ENCODE results near the gene BAZ2A.

DNA sequence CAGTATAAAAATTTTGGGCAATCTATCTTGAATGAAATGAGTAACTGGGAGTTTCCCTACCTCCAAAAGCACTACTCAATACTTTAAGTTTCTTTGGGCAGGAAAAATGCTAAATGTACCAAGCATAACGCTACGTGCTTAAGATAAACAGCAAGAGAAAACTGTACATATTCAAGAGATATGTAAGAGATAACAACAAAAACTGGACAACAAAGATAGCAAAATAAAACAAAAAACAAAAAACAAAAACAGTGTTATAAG, 38.0 kb upstream of the BAZ2A start:
- TF ChIP-seq, protein P1, sequence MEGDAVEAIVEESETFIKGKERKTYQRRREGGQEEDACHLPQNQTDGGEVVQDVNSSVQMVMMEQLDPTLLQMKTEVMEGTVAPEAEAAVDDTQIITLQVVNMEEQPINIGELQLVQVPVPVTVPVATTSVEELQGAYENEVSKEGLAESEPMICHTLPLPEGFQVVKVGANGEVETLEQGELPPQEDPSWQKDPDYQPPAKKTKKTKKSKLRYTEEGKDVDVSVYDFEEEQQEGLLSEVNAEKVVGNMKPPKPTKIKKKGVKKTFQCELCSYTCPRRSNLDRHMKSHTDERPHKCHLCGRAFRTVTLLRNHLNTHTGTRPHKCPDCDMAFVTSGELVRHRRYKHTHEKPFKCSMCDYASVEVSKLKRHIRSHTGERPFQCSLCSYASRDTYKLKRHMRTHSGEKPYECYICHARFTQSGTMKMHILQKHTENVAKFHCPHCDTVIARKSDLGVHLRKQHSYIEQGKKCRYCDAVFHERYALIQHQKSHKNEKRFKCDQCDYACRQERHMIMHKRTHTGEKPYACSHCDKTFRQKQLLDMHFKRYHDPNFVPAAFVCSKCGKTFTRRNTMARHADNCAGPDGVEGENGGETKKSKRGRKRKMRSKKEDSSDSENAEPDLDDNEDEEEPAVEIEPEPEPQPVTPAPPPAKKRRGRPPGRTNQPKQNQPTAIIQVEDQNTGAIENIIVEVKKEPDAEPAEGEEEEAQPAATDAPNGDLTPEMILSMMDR (IDR thresholded peaks at IDR 0.05) = no peak
- TF ChIP-seq POLR2AphosphoS5 (IDR thresholded peaks at IDR 0.05) = no peak
- no peak for TF ChIP-seq POLR2A (IDR thresholded peaks at IDR 0.05)

All from prostate gland (tissue), 2 donors.